BJ (cell line): ENCODE measurements around the gene PLXNB2. TPM values are rescaled to one million over a fixed set of nuclear protein-coding genes. Genes with fewer than 3 reads are reported as not detected.

ENCODE experiments used
- CTCF ChIA-PET: fragments of 350-600 bp; formaldehyde crosslinking; extraction: SDS; loops from one replicate; lab custom pipeline; 2021; ENCODE audit warnings: antibody characterized with exemption, inconsistent platforms; lab: Yijun Ruan, JAX
- POLR2A ChIA-PET: fragments of 300-600 bp; sonication (Branson Sonifier 250); formaldehyde crosslinking; extraction: SDS; loops from one replicate; lab custom pipeline; 2021; ENCODE audit warnings: antibody characterized with exemption; lab: Charles Lee
- DNase-seq: peaks from one replicate; pipeline ENCODE4 v3.0.0-alpha.2; 2011; ENCODE audit warnings: low read depth
- H3K27me3 ChIP-seq: 2 replicates; pipeline ENCODE4 v1.6.0; 2011; ENCODE audit warnings: low read length; ENCODE audit not compliant: control insufficient read depth, insufficient read depth
- H3K36me3 ChIP-seq: 2 replicates; pipeline ENCODE4 v1.5.1; 2011; ENCODE audit warnings: low read length; ENCODE audit not compliant: control insufficient read depth, insufficient read depth
- H3K4me3 ChIP-seq: 2 replicates; pipeline ENCODE4 v1.5.1; 2011; ENCODE audit warnings: low read depth, mild to moderate bottlenecking, control low read depth, low read length
- polyA plus RNA-seq: library from polyadenylated mRNA; depleted of rRNA; stranded (reverse); fragments of >200 nt; gene quantifications from 2 replicates; pipeline ENCODE4 v1.2.3, GENCODE V29; 2011
- TF ChIP-seq, protein P1 (sequence below): IDR thresholded peaks from 2 replicates; pipeline ENCODE4 v1.5.1; 2011; ENCODE audit warnings: low read depth, mild to moderate bottlenecking, control low read depth, inconsistent platforms, low read length, moderate library complexity; ENCODE audit not compliant: insufficient read depth

The PLXNB2 gene
- polyA plus RNA-seq, 1 experiment: 143 TPM

DNA sequence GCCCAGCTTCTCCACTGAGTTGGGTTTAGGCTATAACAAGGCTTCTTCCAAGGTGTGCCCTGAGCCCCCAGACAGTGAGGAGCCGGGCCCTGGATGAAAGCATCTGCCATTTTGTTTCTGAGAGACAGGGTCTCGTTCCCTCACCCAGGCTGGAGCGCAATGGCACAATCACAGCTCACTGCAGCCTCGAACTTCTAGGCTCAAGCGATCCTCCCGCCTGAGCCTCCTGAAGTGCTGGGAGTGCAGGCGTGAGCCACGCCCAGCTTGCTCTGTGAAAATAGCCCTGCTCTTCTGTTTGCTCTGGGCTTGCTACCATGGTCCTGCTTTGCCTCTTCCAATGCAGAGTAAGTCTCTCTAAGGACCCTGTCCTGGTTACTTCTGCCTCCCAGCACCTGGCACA lies 12.7 kb upstream of the PLXNB2 start:
- H3K4me3 ChIP-seq: no peak overlapping the region
- CTCF ChIA-PET: interaction anchor here (1.3 to 2.2 kb wide), 4 partner anchors 10 to 68 kb away, joined by 3 to 8 read pairs (median 4); no protein-coding TSS in a partner anchor
- TF ChIP-seq, protein P1, sequence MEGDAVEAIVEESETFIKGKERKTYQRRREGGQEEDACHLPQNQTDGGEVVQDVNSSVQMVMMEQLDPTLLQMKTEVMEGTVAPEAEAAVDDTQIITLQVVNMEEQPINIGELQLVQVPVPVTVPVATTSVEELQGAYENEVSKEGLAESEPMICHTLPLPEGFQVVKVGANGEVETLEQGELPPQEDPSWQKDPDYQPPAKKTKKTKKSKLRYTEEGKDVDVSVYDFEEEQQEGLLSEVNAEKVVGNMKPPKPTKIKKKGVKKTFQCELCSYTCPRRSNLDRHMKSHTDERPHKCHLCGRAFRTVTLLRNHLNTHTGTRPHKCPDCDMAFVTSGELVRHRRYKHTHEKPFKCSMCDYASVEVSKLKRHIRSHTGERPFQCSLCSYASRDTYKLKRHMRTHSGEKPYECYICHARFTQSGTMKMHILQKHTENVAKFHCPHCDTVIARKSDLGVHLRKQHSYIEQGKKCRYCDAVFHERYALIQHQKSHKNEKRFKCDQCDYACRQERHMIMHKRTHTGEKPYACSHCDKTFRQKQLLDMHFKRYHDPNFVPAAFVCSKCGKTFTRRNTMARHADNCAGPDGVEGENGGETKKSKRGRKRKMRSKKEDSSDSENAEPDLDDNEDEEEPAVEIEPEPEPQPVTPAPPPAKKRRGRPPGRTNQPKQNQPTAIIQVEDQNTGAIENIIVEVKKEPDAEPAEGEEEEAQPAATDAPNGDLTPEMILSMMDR: no peak
- no peaks in the 10 kb centered on the region for H3K27me3 ChIP-seq
- H3K36me3 ChIP-seq: no peaks in the 10 kb centered on the region
- no peak for DNase-seq
- POLR2A ChIA-PET: no interaction called here

DNA sequence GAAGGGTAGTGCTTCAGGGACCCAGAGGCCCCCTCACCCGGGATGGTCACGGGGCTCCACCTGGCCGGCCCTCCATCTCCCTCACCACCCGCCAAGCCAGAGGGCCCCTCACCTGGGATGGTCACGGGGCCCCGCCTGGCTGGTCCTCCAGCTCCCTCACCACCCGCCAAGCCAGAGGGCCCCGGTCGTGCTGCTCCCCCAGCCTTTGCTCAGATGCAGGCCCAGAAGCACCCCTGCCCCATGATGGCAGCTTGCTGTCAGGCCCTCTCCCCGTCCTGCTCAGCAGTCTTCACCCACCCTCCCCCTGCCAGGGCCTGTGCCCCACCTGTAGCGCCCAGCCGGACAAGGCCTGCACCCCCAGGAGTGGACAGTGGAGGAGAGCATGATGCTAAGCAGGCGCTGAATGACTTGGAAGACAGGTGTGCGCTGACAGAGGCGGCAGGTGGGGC lies 12.1 kb upstream of the PLXNB2 start:
- ChIA-PET CTCF (interaction anchor here (1.2 to 1.5 kb wide), 2 partner anchors 9 to 67 kb away, joined by 4 to 5 read pairs; no protein-coding TSS in a partner anchor), POLR2A (no interaction called here)
- Histone ChIP-seq H3K27me3 (no peaks in the 10 kb centered on the region), H3K36me3 (no peaks in the 10 kb centered on the region), H3K4me3 (no peak overlapping the region)
- no peak for DNase-seq
- TF ChIP-seq, protein P1: no peak

DNA sequence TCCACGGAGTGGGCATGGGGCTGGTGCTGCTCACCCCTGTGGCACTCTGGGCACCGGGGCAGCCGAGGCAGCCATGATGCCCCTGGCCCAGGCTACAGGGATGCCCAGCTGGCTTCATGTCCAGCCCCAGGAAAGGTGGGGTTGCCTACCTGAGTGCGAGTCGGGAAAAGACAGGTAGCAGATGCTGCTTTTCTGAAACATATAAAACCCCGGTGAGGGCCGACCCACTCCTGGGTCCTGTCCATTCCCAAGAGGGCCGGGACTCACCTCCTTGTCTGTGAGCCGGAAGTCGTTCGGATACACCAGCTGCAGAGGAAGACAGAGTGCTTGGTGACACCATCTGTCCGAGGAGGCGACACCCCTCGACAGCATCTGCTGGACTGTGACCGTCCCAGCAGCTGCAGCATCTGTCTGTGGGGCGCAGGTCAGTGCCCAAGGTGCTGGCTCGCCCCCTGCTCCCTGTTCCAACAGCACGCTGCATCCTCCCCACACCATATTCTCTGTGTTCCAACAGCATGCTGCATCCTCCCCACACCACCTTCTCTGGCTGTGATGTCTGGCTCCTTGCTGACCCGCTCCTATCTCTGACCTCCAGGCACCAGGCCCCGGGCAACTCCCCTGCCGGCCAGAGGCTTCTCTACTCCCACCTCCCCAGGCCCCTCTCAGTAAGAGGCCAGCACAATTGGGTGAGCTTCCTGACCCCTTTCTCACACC lies 11.4 kb upstream of the PLXNB2 start:
- Histone ChIP-seq H3K27me3 (no peaks in the 10 kb centered on the region), H3K4me3 (no peak overlapping the region), H3K36me3 (no peaks in the 10 kb centered on the region)
- TF ChIP-seq, protein P1: no peak
- ChIA-PET CTCF (interaction anchor here (1.2 kb wide), 1 partner anchor 67 kb away, joined by 4 read pairs; no protein-coding TSS in a partner anchor), POLR2A (no interaction called here)
- no peak for DNase-seq

DNA sequence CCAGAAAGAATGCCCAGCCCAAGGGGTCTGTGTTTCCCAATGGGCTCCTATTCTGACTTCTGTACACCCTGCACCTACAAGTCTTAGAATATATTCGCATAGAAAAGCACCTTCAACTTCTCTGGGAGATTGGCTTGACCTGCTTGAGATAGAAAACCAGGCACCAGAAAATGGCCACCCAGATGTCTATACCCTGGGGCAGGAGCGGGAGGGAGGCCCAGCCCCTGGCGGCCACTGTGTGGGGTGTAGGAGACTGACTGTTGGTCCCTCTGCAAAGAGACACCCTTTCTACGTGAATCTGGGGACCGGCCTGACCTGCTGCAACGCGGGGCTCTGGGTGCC lies 10.9 kb upstream of the PLXNB2 start:
- Histone ChIP-seq H3K36me3 (no peaks in the 10 kb centered on the region), H3K4me3 (no peak overlapping the region), H3K27me3 (no peaks in the 10 kb centered on the region)
- TF ChIP-seq, protein P1: no peak
- DNase-seq: no peak
- CTCF ChIA-PET: no interaction called here
- POLR2A ChIA-PET: no interaction called here

DNA sequence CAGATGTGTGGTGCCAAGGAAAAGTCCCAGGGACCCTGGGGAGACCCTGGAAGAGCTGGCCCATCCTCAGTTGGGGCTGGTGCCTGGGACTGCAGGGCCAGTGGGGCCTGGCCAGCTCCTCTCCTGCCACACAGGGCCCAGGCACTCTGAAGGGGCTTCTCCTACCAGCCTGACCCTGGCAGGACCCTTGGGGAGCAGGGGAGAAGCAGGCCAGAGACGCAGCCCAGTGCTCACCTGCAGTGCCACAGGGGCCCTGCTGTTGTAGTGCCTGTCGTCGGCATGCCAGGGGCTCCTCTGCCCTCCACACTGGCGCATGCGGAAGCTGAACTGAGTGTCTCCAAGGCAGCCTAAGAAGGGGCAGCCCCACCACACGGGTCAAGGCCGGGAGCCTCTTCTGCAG lies 10.2 kb upstream of the PLXNB2 start:
- Histone ChIP-seq H3K4me3 (no peak overlapping the region), H3K27me3 (no peaks in the 10 kb centered on the region), H3K36me3 (no peaks in the 10 kb centered on the region)
- CTCF ChIA-PET: interaction anchor here (4.3 kb wide), 1 partner anchor 8 kb away, joined by 23 read pairs; the partner anchor contains the start of gene DENND6B
- POLR2A ChIA-PET: no interaction called here
- DNase-seq: no peak
- TF ChIP-seq, protein P1: no peak
